ENCODE data around the gene JOSD2. TPM values are rescaled to one million over a fixed set of nuclear protein-coding genes. Genes with fewer than 3 reads are reported as not detected.

The JOSD2 gene
- total RNA-seq, 3 donors from 2014 or later = 33.4 to 41.2 (median 37.2) TPM

- Histone ChIP-seq H3K4me1 (ENCODE audit: low read depth) (no peaks in the 10 kb centered on the region), H3K36me3 (ENCODE audit: low read depth) (no peaks in the 10 kb centered on the region), H3K9me3 (no peaks in the 10 kb centered on the region), H3K4me3 (no peak overlapping the region)
- no peak for TF ChIP-seq CTCF (IDR thresholded peaks at IDR 0.05)
- DNase-seq (no peak), ATAC-seq (no peak)
- intact Hi-C loops (cut with DNase I, micrococcal nuclease) = no loop called here
Observed at GRCh38 chr19:50459067-50459456, 51.9 kb downstream of the JOSD2 start.

GRCh38 chr19:50458396-50459066 is 52.5 kb downstream of the JOSD2 start:
- Histone ChIP-seq H3K9me3 (no peaks in the 10 kb centered on the region), H3K4me1 (ENCODE audit: low read depth) (no peaks in the 10 kb centered on the region), H3K4me3 (no peak overlapping the region), H3K36me3 (ENCODE audit: low read depth) (no peaks in the 10 kb centered on the region)
- ATAC-seq = no peak
- intact Hi-C loops (cut with DNase I, micrococcal nuclease) = no loop called here
- TF ChIP-seq CTCF (IDR thresholded peaks at IDR 0.05) = no peak
- DNase-seq = no peak

GRCh38 chr19:50457300-50457699 is 53.7 kb downstream of the JOSD2 start:
- Histone ChIP-seq H3K4me3 (no peak overlapping the region), H3K9me3 (no peaks in the 10 kb centered on the region), H3K36me3 (ENCODE audit: low read depth) (no peaks in the 10 kb centered on the region), H3K4me1 (ENCODE audit: low read depth) (no peaks in the 10 kb centered on the region)
- no peak for DNase-seq
- intact Hi-C loops (cut with DNase I, micrococcal nuclease) = no loop called here
- no peak for ATAC-seq
- TF ChIP-seq CTCF (IDR thresholded peaks at IDR 0.05) = no peak

Other genes with a start within 250 kb of the JOSD2 start
- gene KCNC3, start 181.8 kb downstream of the JOSD2 start, total RNA-seq = 1 to 10 TPM in 2 of 3 donors, under 1 TPM in 1; 0.49 to 1.5 (median 1.1) TPM
- 1 to 10 TPM; 1.8 to 3.2 (median 2.0) TPM for gene NAPSA, start 145.6 kb downstream of the JOSD2 start, total RNA-seq
- 10 to 100 TPM; 69.7 to 99.5 (median 85.0) TPM for gene NR1H2, start 134.7 kb downstream of the JOSD2 start, total RNA-seq
- gene POLD1, start 126.8 kb downstream of the JOSD2 start, total RNA-seq = 10 to 100 TPM; 20.8 to 27.9 (median 22.9) TPM
- gene SPIB, start 92.3 kb downstream of the JOSD2 start, total RNA-seq = 10 to 100 TPM; 21.5 to 83.1 (median 61.6) TPM
- gene MYBPC2, start 78.3 kb downstream of the JOSD2 start, total RNA-seq = under 1 TPM in 2 of 3 donors, not detected in 1; 0.10 to 0.14 TPM
- 100 to 1,000 TPM in 2 of 3 donors, 10 to 100 TPM in 1; 79.6 to 121 (median 108) TPM for gene EMC10, start 34.7 kb downstream of the JOSD2 start, total RNA-seq
- gene GARIN5A, start 34.3 kb downstream of the JOSD2 start, total RNA-seq = 1 to 10 TPM; 1.7 to 3.0 (median 2.6) TPM
- not detected for gene ASPDH, start 2.7 kb upstream of the JOSD2 start, total RNA-seq
- gene LRRC4B, start 57.2 kb upstream of the JOSD2 start, total RNA-seq = 1 to 10 TPM in 2 of 3 donors, under 1 TPM in 1; 0.52 to 4.8 (median 1.3) TPM
- 1 to 10 TPM in 1 of 3 donors, under 1 TPM in 1, not detected in 1; 0.14 to 1.2 TPM for gene SYT3, start 128.7 kb upstream of the JOSD2 start, total RNA-seq
- under 1 TPM in 1 of 3 donors, not detected in 2; 0.41 TPM for gene C19orf81, start 138.3 kb upstream of the JOSD2 start, total RNA-seq
- gene SHANK1, start 208.6 kb upstream of the JOSD2 start, total RNA-seq = 1 to 10 TPM in 1 of 3 donors, under 1 TPM in 1, not detected in 1; 0.55 to 1.1 TPM
- 1 to 10 TPM; 1.4 to 7.2 (median 4.9) TPM for gene CLEC11A, start 212.2 kb upstream of the JOSD2 start, total RNA-seq

Data from mucosa of descending colon (tissue), 3 donors.